Muscle layer of colon (tissue), 2 donors: ENCODE measurements around the gene KIZ.

Experiments used
- H3K27ac ChIP-seq: one replicate; pipeline ENCODE4 v1.7.0; 2013; ENCODE audit warnings: low read depth, mild to moderate bottlenecking, low read length, moderate library complexity
- H3K27me3 ChIP-seq, 2 donors: one replicate each; pipeline ENCODE4 v1.7.0; 2013; ENCODE audit warnings: low read length in 2 of 2, mild to moderate bottlenecking in 2 of 2; ENCODE audit not compliant: insufficient read depth in 2 of 2, control insufficient read depth in 1 of 2
- H3K36me3 ChIP-seq: one replicate; pipeline ENCODE4 v1.7.0; 2013; ENCODE audit warnings: mild to moderate bottlenecking, low read length; ENCODE audit not compliant: insufficient read depth
- H3K4me1 ChIP-seq: one replicate; pipeline ENCODE4 v1.7.0; 2013; ENCODE audit warnings: mild to moderate bottlenecking, low read length; ENCODE audit not compliant: insufficient read depth
- H3K4me3 ChIP-seq, 2 donors: one replicate each; pipeline ENCODE4 v1.7.0; 2013; ENCODE audit warnings: low read length in 2 of 2, low read depth in 1 of 2, mild to moderate bottlenecking in 1 of 2, moderate library complexity in 1 of 2
- H3K9ac ChIP-seq: one replicate; pipeline ENCODE4 v1.7.0; 2013; ENCODE audit warnings: low read length
- H3K9me3 ChIP-seq: one replicate; pipeline ENCODE4 v1.7.0; 2013; ENCODE audit warnings: mild to moderate bottlenecking, low read length
- donor health status: abdominal sarcoma.
- donor health status: Adenocarcinoma of cecum.

Gene KIZ

DNA sequence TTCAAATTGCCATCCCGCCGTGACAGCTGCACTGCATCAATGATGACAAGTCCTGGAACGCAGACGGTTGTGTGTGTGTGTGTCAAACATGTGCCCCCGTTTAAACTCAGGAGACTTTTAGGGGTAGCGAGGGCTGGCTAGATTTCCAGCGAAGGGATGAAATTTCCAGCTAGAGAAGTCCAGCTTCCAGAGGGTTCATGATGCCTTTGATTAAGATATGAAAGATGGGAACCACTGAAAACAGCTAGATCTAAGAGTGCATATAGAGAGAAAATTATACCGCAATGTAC lies 644 bp downstream of the KIZ start:
- Histone ChIP-seq H3K27ac (peak overlapping the region; percentile 67), H3K36me3 (peaks cover 8% of the 10 kb centered on the region), H3K27me3 (no peaks in the 10 kb centered on the region), H3K9ac (peak overlapping the region; percentile 57), H3K9me3 (no peaks in the 10 kb centered on the region), H3K4me1 (peaks cover 12% of the 10 kb centered on the region), H3K4me3 (peak overlapping the region; percentile 63 to 93)

DNA sequence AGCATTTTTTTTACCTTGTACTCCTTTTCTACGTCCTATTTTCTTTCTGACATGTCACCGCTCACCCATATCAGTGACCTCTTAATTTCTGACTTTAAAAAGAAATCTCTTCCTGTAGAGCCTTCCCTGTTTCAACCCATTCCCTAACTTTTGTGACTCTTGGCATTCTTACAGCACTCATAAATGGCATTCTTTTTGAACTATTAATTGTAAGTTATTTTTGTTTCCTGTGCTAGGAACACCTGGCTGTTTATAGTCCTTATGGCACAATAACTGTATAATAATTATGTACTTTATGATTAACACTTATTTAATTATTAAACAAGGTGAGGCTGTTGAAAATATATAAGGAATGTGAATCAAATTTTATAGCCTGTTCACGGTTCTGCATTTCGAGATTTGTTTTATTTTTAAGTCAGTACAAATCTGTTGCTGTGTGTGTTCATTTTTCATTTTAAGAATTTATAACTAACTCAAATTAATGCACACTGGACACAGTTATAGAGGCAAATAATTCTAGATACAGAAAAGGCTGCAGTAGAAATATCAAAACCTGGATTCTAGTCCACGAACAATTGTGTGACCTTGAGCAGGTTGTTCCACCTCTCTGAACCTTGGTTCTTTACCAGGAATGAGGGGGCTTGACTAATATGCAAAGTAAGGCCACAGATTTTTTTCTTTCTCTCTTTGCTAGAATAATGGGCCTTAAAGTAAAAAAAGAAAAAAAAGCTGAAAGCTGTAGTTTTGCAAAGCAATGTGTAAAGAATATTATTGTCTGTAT lies 1.5 kb downstream of the KIZ start:
- peak overlapping the region in 1 of 2 donors; percentile 16 for H3K4me3 ChIP-seq

GRCh38 chr20:21129861-21130260 lies 4.0 kb downstream of the KIZ start:
- no peak overlapping the region for H3K27ac ChIP-seq
- H3K4me1 ChIP-seq, result peaks cover 17% of the 10 kb centered on the region
- no peaks in the 10 kb centered on the region for H3K27me3 ChIP-seq
- H3K36me3 ChIP-seq, result peaks cover 17% of the 10 kb centered on the region
- H3K9ac ChIP-seq, result no peak overlapping the region
- no peak overlapping the region for H3K4me3 ChIP-seq
- no peaks in the 10 kb centered on the region for H3K9me3 ChIP-seq

More for the DNA sequence above, 1.5 kb downstream of the KIZ start:
- Histone ChIP-seq H3K9me3 (no peaks in the 10 kb centered on the region), H3K27ac (no peak overlapping the region), H3K36me3 (peaks cover 9% of the 10 kb centered on the region), H3K9ac (no peak overlapping the region), H3K27me3 (no peaks in the 10 kb centered on the region), H3K4me1 (peaks cover 12% of the 10 kb centered on the region)

DNA sequence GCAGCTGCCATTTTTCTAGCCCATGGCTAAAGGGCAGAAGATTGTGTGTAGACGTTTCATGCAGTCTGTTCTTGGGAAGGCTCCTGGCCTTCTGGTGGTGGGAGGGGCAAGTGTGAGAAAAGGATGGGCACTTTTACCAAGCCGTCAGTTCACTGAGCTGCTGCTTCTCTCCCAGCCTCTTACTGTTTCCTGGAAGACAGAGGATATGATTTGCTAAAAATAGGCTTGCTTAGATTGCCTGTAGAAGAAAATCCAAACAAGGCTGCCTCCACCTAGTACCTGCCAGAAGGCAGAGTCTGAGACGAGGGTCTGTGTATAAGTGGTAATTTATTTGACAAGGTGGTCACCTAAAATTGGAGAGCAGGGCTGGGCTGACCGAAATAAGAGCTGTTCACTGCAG lies 7.5 kb downstream of the KIZ start:
- Histone ChIP-seq H3K4me1 (peaks cover 9% of the 10 kb centered on the region), H3K27me3 (no peaks in the 10 kb centered on the region), H3K36me3 (peaks cover 27% of the 10 kb centered on the region), H3K9me3 (no peaks in the 10 kb centered on the region), H3K9ac (no peak overlapping the region), H3K4me3 (no peak overlapping the region), H3K27ac (no peak overlapping the region)

GRCh38 chr20:21133917-21134622 lies 8.2 kb downstream of the KIZ start:
- H3K9ac ChIP-seq, result no peak overlapping the region
- no peak overlapping the region for H3K4me3 ChIP-seq
- peak overlapping the region; percentile 5 for H3K27ac ChIP-seq
- H3K27me3 ChIP-seq, result no peaks in the 10 kb centered on the region
- H3K9me3 ChIP-seq, result no peaks in the 10 kb centered on the region
- H3K4me1 ChIP-seq, result peaks cover 9% of the 10 kb centered on the region
- H3K36me3 ChIP-seq, result peaks cover 27% of the 10 kb centered on the region

GRCh38 chr20:21134883-21135493 lies 9.1 kb downstream of the KIZ start:
- peaks cover 7% of the 10 kb centered on the region for H3K4me1 ChIP-seq
- H3K9me3 ChIP-seq, result no peaks in the 10 kb centered on the region
- no peak overlapping the region for H3K27ac ChIP-seq
- H3K27me3 ChIP-seq, result no peaks in the 10 kb centered on the region
- H3K9ac ChIP-seq, result no peak overlapping the region
- H3K36me3 ChIP-seq, result peaks cover 29% of the 10 kb centered on the region
- no peak overlapping the region for H3K4me3 ChIP-seq

DNA sequence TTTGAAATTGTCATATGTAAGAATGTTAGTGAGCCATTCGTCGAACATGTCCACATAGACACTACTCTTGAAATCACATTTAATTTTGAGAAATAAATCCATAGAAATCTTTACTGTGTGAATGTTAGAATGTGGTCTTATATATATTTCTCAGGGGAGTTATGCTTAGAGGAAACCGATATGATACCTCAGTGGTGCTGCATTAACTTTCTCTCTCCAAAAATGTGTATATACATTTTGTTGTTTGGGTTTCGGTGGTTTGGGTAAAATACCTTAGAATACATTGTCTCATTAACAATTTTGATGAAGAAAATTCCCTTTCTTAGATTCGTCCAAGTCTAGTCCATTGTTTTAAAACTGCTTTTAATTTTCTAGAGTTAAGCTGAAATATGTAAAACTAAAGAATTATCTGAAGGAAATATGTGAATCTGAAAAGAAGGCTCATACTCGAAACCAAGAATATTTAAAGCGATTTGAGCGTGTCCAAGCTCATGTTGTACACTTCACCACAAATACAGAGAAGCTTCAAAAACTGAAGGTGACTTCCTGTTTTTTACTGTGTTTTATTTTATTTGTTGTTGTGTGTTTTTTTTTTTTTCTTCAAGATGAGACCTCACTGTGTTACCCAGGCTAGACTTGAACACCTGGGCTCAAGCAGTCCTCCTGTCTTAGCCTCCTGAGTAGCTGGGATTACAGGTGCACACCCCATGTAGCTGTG lies 10.3 kb downstream of the KIZ start:
- Histone ChIP-seq H3K9ac (no peak overlapping the region), H3K36me3 (peaks cover 32% of the 10 kb centered on the region), H3K4me3 (no peak overlapping the region), H3K4me1 (peaks cover 5% of the 10 kb centered on the region), H3K9me3 (no peaks in the 10 kb centered on the region), H3K27ac (no peak overlapping the region), H3K27me3 (no peaks in the 10 kb centered on the region)

DNA sequence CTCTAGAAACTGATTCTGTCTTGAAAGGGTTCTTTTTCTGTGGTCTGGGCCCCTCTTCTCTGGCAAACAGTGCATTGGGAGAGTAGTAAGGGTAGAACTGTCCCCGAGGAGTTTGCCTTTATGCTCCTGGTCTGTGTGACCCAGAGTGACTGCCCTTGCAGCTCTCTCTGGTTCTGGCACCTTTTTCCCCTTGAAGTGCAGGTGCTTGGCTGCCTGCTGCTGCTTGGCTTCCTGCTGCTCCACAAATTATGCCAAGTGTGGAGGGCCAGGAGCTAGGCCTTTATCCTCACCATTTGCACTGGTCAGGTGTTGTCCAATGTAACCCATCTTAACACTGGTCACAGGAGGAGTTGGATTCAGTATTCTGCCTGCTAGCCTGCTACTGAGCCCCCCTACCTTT lies 11.2 kb downstream of the KIZ start:
- Histone ChIP-seq H3K4me3 (no peak overlapping the region), H3K27ac (no peak overlapping the region), H3K9ac (no peak overlapping the region), H3K4me1 (peaks cover 5% of the 10 kb centered on the region), H3K36me3 (peaks cover 36% of the 10 kb centered on the region), H3K9me3 (no peaks in the 10 kb centered on the region), H3K27me3 (no peaks in the 10 kb centered on the region)

GRCh38 chr20:21139881-21140566 lies 14.1 kb downstream of the KIZ start:
- H3K27me3 ChIP-seq, result no peaks in the 10 kb centered on the region
- no peaks in the 10 kb centered on the region for H3K4me1 ChIP-seq
- H3K9me3 ChIP-seq, result no peaks in the 10 kb centered on the region
- H3K9ac ChIP-seq, result no peak overlapping the region
- no peak overlapping the region for H3K27ac ChIP-seq
- no peak overlapping the region for H3K4me3 ChIP-seq
- peaks cover 31% of the 10 kb centered on the region for H3K36me3 ChIP-seq

DNA sequence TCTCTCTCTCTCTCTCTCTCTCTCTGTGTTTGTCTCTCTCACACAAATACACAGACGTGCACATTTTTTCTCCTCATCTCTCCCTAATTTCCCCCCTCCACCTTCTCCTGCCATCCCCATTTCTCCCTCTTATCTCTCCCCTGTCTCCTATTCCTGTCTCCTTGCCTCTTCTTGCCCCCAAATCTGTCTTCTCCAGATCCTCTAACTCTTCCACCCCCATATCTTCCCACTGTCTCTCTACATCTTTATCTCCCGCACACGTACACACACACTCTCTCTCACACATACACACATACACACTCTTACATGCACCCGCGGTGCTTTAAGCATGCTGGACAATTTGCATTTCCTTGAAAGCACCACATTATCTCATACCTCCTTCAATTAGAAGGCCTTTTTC lies 15.9 kb downstream of the KIZ start:
- H3K27me3 ChIP-seq, result no peaks in the 10 kb centered on the region
- H3K27ac ChIP-seq, result no peak overlapping the region
- H3K4me3 ChIP-seq, result no peak overlapping the region
- H3K36me3 ChIP-seq, result peaks cover 37% of the 10 kb centered on the region
- no peaks in the 10 kb centered on the region for H3K9me3 ChIP-seq
- no peaks in the 10 kb centered on the region for H3K4me1 ChIP-seq
- no peak overlapping the region for H3K9ac ChIP-seq
